HG03097 (cell line): Measurements from ENCODE around the gene SLC6A20.
"Not testable (repeated sequence)": the region's sequence is repeated elsewhere in the genome, so short reads cannot be mapped to it uniquely, and the experiment has no call there.

Source experiments
- ATAC-seq: cut with Tn5 transposase; IDR thresholded peaks from one replicate; pipeline ENCODE4 v1.9.1; 2021; ENCODE audit not compliant: unreplicated experiment, low FRiP score

The SLC6A20 gene

DNA sequence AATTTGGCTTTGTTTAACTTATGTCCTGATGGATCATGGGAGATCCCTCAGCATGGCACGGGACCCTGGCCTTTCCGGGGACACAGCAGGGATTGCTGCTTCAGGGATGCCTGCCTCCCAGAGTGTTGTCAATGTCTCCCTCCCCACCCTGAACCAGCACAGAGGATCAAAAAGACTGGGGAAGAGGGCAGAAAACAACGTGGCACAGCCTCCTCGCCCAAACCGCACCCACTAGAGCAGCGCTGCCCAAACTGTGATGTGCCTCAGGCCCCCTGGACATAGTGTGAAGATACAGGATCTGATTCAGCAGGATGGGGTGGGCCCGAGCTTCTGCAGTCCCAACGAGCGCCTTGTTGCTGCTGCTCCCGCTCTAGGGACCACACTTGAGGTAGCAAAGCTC lies 34.5 kb downstream of the SLC6A20 start:
- ATAC-seq = no peak

DNA sequence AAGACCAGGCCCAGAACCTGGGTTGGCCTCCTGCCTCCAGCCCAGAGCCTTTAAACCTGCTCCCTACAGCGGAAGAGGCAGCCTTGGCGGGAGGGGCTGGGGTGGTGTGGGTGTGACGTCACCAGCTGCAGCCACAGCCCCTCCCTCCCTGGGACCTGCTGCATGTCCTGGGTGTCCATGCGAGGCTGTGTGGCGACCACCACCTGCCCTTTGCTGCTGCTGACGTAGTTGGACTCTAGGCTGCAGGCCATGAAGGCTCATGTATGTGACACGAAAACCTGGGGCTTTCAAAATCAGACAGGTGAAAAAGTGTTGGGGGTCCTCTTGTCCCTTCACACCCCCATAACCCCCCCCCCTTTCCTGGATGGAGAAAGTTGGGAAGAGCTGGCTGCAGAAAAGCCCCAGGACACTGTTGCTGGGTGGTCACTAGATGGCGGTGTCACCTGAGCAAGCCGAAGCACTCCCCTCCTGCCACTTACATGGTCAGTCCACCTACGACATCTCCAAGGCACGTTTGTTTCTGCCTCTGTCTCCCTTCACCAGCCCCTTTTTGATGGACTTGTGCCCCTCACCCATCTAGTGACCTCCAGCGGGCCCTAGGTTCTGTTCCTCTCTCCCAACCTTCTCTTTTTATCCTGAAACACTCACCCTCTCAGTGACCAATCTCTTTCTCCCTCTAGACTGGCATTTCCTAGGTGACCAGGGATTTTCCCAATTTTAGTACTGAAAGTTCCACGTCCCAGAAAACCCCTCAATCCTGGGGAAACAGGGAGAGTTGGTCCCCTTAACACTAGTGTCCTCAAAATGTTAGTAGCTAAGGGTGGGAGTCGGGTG lies 35.2 kb downstream of the SLC6A20 start:
- no peak for ATAC-seq

DNA sequence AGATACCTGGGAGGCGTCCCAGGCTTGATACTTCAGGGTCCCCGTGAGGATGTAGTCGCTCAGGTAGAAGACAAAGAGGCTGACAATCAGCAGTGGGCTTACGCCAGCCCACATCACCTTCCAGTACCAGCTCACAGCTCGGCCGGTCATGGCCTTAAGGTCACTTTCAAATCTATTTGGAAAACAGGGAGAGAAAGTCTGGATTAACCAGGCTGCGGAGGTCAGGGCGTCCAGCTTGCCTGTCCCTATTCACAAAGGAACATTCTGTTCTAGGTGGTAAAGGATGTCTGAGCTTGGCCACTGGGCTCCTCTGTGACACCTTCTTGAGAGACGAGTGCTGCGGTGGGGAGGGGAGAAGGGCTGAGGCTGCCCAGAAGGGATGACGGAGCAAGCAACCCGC lies 36.5 kb downstream of the SLC6A20 start:
- no peak for ATAC-seq

DNA sequence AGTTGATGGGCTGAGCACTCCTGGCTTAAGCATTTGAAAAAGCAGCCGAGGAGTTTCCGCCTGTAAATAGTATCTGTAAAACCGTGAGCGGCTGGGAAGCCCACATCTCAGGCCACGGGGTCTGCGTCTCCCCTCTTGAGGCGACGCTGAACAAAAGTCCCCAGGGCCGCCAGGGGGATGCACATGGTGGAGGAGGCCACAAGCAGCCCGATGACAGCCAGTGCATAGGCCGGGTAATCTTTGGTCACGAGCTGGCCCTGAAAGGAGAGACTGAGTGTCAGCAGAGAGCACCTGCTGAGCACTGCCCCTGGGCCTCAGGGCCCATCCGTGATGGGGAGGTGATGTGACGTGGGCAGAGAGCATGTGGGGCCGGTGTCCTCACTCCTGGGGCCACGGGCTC lies 37.5 kb downstream of the SLC6A20 start:
- no peak for ATAC-seq

DNA sequence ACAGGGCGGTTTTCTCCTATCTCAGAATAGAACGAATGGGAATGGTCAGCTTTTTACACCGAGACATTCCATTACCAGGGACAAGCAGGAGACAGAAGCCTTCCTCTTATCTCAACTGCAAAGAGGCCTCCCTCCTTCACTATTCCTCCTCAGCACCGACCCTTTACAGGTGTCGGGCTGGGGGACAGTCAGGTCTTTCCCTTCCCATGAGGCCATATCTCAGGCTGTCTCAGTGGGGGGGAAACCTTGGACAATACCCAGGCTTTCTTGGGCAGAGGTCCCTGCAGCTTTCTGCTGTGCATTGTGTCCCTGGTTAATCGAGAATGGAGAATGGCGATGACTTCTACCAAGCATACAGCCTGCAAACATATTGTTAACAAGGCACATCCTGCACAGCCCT lies 39.2 kb downstream of the SLC6A20 start:
- ATAC-seq = not testable (repeated sequence)

DNA sequence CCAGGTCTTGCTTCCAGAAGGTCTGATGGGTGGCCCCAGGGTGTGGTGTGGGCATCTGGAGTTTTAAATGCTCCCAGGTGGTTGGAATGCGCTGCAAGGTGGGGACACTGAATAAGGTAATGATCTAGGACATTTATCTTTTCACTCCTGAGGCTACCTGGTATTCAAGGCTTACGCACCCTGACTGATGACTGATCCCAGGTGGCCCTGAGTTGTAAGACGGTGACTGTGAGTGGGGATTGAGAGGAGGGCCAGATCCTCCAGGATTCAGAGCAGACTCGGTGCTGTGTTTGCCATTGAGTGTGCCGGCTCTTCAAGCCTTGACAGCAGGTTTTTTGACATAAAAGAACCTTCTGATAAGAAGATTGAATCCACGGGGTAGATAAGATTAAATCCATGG lies 40.3 kb downstream of the SLC6A20 start:
- no peak for ATAC-seq

DNA sequence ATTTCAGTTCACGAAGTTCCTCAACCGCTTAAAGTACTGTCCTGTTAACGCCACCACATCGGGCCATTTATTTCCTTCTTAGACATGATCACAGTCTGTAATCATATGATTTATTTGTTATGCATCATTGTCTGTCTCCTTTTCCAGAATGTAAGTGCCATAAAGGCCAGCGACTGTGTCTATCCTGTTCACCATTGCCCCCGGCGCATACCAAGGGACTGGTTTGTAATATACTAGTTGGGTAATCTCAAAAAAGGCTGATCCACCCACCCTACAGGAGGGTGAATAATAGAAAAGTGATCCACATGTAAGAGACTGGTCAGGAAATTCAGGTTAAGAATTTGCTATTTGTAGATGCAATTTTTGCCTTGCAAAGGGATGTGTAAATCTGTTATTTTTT lies 41.9 kb downstream of the SLC6A20 start:
- no peak for ATAC-seq

DNA sequence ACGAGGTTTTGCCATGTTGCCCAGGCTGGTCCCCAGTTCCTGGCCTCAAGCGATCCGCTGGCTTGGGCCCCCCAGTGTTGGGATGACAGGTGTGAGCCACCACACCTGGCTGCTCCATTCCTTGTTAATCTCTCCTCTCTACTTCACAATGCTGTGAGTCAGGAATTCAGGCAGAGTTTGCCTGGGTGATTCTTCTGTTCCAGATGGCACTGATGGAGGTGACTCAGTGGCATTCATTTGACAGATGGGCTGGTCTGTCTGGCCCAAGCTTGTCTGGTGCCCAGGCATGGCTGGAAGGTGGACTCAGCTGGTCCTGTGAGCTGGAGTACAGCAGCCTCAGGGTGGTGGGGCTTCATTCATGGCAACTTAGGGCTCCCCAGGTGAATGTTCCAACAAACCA lies 43.2 kb downstream of the SLC6A20 start:
- ATAC-seq = no peak

DNA sequence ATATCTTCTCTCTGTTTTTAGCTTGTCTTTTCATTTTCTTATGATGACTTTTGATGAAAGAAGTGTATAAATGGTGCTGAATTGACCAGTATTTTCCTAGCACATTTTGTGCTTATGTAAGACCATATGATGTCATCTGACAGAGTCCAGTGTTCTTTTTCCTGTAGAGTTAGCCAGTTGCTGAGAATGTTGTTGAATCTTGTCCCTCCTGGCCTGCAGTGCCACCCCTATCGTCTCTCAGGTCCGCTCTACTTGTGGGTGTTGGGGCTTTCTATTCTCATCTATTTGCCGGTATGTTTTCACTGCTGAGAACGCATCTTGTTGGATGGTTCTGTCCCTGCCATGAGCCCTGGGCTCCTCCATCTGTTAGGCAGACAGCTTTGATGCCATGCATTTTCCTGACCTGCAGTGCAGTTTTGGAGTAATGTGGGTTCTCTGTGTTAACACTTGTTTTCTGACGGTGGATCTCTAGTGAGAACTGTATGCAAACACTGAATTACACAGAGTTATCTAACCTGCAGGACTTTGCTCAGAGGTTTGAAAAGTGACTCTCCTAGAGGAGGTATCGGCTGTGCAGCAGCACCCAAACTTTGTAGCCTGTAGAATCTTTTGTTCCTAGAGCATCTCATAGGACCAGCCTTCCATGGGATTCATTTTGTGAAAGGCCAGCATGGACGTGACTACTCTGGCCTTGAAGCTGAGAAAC lies 44.6 kb downstream of the SLC6A20 start:
- no peak for ATAC-seq

DNA sequence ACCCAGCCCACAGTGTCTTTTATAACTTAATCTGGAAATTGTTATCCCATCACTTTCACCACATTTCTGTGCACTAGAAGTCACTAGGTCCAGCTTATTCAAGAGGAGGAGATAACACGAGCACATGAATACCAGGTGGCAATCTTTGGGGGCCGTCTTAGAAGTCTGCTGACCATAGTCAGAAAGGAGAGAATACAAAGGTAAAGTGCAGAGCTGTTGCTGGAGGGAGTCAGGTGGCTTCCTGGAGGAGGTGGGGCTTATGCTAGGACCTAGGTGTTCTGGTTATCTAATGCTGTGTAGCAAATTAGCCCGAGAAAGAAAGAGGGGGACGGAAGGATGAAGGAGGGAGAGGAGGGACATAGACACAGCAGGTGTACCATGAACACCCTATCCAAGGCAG lies 46.5 kb downstream of the SLC6A20 start:
- ATAC-seq = no peak

DNA sequence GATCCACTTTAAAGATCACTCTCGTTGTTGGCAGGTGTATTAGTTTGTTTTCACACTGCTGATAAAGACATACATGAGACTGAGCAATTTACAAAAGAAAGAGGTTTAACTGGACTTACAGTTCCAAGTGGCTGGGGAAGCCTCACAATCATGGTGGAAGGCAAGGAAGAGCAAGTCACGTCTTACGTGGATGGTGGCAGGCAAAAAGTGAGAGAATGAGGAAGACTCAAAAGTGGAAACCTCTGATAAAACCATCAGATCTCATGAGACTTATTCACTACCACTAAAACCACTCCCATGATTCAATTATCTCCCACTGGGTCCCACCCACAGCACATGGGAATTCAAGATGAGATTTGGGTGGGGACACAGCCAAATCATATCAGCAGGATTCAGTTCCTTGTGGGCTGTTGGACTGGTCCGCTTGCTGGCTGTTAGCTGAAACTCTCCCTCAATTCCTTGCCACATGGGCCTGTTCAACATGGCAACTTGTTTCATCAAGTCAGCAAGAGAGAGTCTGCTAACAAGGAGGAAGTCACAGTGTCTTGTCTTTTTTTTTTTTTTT lies 47.2 kb downstream of the SLC6A20 start:
- ATAC-seq = not testable (repeated sequence)

DNA sequence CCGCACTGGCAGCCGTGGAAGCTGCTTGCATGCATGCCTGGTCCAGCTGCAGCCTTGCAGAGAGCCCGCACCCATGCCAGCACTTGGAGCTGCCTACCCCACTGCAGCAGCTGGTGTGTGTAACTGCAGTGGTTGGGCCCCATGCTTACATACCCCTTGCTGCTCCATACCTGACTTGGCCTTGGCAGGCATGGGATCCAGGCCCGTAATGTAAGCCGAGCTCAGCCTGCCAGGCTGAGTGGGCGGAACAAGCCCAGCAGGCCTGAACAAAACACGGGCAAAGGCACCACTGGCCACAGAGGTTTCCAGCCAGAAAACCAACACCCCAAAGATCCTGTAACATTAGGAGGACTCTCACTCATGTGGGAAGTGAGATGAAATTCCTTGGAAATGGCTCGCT lies 48.3 kb downstream of the SLC6A20 start:
- no peak for ATAC-seq

DNA sequence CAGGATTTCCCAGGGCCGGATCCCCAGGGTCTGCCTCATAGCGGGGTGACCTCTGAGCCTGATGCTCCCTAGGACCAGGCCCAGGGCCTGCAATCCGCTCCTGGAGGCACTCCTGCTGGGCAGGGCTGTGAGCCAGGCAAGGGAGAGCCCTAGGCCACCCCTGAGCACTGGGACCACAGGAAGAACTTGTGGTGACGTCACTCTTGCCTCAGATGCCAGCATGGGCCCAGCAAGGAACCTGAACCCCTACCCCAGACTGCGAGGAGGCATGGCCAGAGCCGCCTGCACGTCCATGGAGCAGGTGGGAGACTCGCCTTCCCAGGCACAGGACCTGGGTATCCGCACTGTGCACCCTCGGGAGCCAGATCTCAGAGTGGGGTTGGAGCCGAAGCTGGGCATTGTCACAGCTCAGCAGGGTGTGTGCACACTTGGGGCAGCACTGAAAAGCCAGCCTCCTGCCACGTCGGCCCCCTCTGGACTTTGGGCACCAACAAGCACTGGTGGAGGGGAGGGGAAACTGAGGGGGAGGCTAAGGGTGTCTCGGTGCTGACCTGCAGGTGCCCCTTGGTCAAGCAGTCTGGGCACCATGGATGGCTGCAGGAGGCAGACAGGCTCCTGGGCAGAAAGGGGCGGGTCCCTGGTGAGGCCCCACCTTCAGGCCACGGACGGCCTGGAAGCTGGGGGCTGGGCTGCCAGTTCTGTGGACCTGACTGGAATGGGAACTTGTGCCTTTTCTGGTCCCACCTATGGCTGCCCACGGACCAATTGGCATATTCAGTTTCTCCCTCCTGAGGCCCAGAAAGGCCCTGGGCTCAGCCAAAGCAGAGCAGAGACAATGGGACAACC lies 49.3 kb downstream of the SLC6A20 start:
- no peak for ATAC-seq

DNA sequence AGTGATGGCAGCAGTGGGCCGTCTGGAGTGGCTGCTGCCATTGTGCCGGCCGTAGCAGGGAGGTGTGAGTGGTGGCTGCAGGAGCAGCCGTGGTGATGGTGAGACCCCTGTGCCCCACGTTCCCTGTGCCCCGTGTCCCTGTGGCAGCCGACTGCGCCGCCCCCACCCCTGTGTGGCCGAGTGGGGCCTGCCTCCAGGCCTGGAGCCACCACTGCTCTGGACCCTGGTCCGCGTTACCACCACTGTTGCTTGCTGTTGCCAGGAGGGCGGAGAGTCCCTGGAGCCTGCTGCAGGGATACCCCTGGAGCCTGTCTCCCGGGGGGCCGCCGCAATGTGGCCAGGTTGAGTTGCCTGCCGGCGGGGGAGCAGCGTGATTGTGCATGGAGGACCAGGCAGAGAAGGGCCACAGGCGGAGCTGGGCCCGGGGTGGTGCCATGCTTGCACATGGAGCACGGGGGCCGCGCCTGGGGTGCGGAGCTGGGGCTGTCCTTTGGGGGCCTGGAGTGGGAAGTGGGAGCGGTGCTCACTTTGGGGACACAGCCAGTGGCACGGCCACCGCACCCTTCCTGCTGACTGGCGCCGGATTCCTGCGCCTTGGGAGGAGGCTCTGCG lies 50.1 kb downstream of the SLC6A20 start:
- no peak for ATAC-seq

DNA sequence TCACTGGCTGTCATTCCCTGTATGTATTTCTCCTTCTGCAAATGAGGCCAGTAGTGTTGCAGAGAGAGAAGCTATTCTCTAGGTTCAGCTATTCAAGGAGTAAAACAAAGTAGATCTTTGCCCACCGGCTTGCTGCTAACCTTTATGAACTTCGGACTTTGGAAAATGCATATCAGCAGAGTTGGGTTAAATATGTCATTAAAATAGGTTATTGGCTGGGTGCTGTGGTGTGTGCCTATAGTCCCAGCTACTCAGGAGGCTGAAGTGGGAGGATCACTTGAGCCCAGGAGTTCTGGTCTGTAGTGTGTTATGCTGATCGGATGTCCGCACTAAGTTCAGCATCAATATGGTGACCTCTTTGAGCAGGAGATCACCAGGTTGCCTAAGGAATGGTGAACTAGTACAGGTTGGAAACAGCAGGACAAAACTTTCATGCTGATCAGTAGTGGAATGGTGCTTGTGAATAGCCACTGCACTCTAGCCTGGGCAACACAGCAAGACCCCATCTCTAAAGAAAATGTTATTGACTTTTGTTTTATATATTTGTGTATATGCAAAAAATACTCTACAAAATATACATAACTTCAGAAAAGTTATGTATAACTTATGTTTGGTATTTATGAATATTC lies 53.8 kb downstream of the SLC6A20 start:
- ATAC-seq = no peak

DNA sequence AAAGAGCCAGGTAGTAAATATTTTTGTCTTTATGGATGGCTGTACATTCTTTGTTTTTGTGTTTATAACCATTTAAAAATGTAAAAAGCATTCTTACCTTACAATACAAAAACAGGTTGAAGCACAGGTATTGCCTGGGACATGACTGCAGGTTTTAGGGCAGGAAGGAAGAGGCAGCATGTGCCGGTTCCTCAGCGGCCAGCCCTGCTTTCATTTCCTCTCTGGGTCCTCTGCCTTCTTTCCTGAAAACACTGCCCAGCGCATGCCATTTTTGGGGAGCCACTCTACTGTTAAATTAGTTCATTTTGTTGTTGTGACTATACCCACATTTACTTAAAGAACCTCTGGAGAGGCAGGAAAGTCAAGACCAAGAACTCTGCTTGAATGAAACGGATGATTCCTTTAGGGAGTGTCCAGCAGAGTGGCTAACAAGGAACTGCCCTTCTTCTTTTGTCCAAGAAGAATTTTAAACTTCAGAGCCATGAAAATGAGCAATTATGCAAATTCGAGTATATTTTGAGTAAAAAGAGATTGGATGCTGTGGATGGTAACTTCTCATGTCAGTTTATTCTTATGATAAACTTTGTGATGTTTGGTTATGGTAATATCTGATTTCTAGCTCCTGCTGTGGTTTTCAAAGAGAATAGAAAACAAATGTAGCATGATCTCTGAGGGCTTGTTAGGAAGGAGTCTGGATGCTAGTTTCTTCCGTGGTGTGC lies 54.4 kb downstream of the SLC6A20 start:
- ATAC-seq = no peak

DNA sequence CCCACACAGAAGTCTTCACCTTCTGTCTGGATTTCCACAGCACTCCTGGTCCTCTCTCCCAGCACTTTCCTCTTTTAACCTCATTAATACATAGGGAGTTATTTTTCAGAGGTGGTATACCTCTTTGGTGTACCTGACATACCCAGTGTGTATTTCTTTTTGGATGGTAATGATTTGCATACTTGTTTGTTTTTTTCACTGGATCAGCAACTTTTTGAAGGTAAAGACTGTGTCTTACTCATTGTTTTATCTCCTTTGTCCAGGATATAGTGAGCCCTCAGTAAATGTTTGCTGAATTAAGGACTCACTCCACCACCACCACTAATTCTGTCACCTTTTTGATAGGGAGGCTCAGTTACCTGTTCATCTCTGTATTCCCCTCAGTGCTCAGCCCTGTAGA lies 55.1 kb downstream of the SLC6A20 start:
- ATAC-seq = no peak

DNA sequence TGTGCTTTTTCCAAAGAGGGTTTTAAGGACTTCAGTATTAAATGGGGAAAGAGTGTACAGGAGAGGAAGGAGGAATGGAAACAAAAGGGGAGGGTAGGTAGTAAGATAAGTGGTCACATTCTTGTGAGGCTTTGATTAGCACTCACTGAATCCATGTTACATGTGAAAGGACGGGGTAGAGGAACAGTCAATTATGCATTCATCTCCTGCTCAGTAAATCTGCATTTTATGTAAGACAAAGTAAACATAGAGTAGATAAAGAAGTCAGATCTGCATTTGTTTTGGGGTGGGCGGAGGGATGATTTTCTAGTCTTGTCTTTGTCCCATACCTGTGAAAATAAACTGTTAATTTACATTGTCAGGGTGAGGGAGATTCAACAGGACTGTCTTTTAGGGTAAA lies 56.3 kb downstream of the SLC6A20 start:
- ATAC-seq = no peak

DNA sequence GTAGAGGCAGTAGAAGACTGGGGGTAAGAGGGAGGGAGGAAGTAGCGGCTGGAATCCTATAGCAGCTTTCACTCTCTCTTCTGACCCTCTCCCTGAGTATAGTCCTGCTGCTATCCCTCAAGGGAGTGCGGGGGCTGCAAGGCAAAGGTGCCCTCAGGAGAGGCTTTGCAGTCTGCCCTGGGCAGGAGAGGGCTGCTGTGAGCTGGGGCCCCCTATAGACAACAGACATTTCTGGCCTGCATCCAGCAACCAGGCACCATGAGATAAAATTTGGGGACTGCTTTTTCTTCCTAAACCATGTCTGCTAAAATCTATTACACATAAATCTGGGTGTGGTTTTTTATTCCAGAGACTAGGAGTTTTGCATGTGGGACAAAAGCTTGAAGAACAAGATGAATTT lies 59.1 kb downstream of the SLC6A20 start:
- ATAC-seq = no peak
